Suprapubic skin (tissue), 4 donors: ENCODE data around the gene MAP2K1.

Source experiments
- POLR2A ChIP-seq, 2 donors: fragments of 450-650 bp; IDR thresholded peaks; one replicate each; pipeline ENCODE4 v1.6.1; 2017; ENCODE audit warnings: antibody characterized with exemption in 2 of 2, mild to moderate bottlenecking in 2 of 2, moderate library complexity in 2 of 2
- POLR2AphosphoS5 ChIP-seq, 3 donors: sonication (generic); formaldehyde crosslinking; IDR thresholded peaks; one replicate each; pipeline ENCODE4 v1.6.1; 2017; ENCODE audit warnings: antibody characterized with exemption in 3 of 3
- TF ChIP-seq, protein P1 (sequence below), 2 donors: fragments of 200-600 bp in 1 of 2; fragments of 450-650 bp in 1 of 2; sonication (generic) in 1 of 2; IDR thresholded peaks; one replicate each; pipeline ENCODE4 v1.5.1; 2016 to 2019; ENCODE audit warnings: antibody characterized with exemption in 2 of 2, mild to moderate bottlenecking in 1 of 2, moderate library complexity in 1 of 2

DNA sequence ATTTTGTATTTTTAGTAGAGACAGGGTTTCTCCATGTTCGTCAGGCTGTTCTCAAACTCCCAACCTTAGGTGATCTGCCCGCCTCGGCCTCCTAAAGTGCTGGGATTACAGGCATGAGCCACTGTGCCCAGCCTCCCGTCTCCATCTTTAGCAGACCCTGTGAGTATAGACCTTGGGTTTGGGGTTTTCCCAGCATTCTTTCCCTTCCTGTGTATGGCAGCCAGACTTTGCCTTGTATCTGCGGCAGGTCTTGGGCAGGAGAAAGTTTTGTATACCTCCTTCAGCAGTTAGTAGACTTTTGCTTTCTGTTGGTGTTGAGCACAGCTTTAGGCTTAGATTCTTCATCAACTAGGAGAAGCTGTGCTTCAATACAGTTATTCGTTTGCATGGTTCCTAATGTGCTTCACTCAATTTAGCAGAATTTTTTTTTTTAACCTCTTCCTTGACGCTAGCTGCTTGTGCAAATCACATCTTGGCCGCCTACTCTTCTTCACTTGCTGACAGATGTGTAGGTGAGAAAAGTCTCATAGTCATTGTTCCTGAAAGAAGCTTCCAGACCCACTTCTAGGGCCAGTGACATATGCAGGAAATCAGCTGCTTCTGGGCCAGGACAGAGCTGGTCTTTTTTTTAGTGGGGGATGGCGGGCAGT lies 38.4 kb downstream of the MAP2K1 start:
- TF ChIP-seq, protein P1, sequence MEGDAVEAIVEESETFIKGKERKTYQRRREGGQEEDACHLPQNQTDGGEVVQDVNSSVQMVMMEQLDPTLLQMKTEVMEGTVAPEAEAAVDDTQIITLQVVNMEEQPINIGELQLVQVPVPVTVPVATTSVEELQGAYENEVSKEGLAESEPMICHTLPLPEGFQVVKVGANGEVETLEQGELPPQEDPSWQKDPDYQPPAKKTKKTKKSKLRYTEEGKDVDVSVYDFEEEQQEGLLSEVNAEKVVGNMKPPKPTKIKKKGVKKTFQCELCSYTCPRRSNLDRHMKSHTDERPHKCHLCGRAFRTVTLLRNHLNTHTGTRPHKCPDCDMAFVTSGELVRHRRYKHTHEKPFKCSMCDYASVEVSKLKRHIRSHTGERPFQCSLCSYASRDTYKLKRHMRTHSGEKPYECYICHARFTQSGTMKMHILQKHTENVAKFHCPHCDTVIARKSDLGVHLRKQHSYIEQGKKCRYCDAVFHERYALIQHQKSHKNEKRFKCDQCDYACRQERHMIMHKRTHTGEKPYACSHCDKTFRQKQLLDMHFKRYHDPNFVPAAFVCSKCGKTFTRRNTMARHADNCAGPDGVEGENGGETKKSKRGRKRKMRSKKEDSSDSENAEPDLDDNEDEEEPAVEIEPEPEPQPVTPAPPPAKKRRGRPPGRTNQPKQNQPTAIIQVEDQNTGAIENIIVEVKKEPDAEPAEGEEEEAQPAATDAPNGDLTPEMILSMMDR (IDR thresholded peaks at IDR 0.05): no peak
- TF ChIP-seq POLR2A (IDR thresholded peaks at IDR 0.05) (no peak), POLR2AphosphoS5 (IDR thresholded peaks at IDR 0.05) (no peak)
